K562 (cell line): ENCODE data around the gene AMOTL1. TPM values are rescaled to one million over a fixed set of nuclear protein-coding genes. Genes with fewer than 3 reads are reported as not detected.

ENCODE experiments used
- BRD4 ChIP-seq: fragments of 200-600 bp; sonication (generic); IDR thresholded peaks from 2 replicates; pipeline ENCODE4 v1.6.1; 2017; ENCODE audit warnings: inconsistent platforms
- CBX8 ChIP-seq: fragments of 200-600 bp; sonication (generic); IDR thresholded peaks from 2 replicates; pipeline ENCODE4 v1.6.1; 2012; ENCODE audit warnings: borderline replicate concordance, mixed run types, low read depth, mild to moderate bottlenecking, moderate library complexity, mixed read lengths, low read length, control low read depth, inconsistent platforms; ENCODE audit not compliant: poor library complexity, severe bottlenecking; ENCODE audit errors: extremely low read depth
- CREB1 ChIP-seq, 2 experiments: sonication (generic) in 1 of 2; formaldehyde crosslinking in 1 of 2; IDR thresholded peaks; 2 replicates each; pipeline versions ENCODE4 v1.6.1 to v1.8.0; 2012 to 2022; ENCODE audit warnings: inconsistent platforms in 1 of 2, mild to moderate bottlenecking in 1 of 2, missing genetic modification reagents in 1 of 2, moderate library complexity in 1 of 2
- CUX1 ChIP-seq: fragments of 200-800 bp; sonication (Bioruptor generic); IDR thresholded peaks from 2 replicates; pipeline ENCODE4 v1.6.1; 2016; ENCODE audit warnings: missing genetic modification characterization, missing compliant biosample characterization
- CXXC5 ChIP-seq: fragments of 250-450 bp; sonication (Bioruptor Pico); IDR thresholded peaks from 2 replicates; pipeline ENCODE4 v1.8.0; 2022; ENCODE audit warnings: inconsistent platforms, mild to moderate bottlenecking, moderate library complexity
- DNMT1 ChIP-seq: fragments of 450-650 bp; IDR thresholded peaks from 2 replicates; pipeline ENCODE4 v1.6.1; 2016; ENCODE audit warnings: antibody characterized with exemption, mild to moderate bottlenecking
- GABPB2 ChIP-seq: fragments of 250-450 bp; sonication (Bioruptor Pico); conservative IDR thresholded peaks from 2 replicates; pipeline ENCODE4 v1.5.1; 2021; ENCODE audit warnings: mild to moderate bottlenecking
- KLF13 ChIP-seq: fragments of 450-650 bp; IDR thresholded peaks from 2 replicates; pipeline ENCODE4 v1.6.1; 2016; ENCODE audit warnings: missing genetic modification characterization, low read depth, mild to moderate bottlenecking, missing compliant biosample characterization, moderate library complexity, borderline replicate concordance
- MYNN ChIP-seq, 2 experiments: sonication (generic); formaldehyde crosslinking in 1 of 2; IDR thresholded peaks; 2 replicates each; pipeline versions ENCODE4 v1.5.0 to v1.6.1; 2016 to 2020; ENCODE audit warnings: antibody characterized with exemption in 1 of 2, missing genetic modification reagents in 1 of 2
- NBN ChIP-seq: fragments of 450-650 bp; IDR thresholded peaks from 2 replicates; pipeline ENCODE4 v1.6.1; 2016; ENCODE audit warnings: low read depth, mild to moderate bottlenecking
- NCOA6 ChIP-seq: fragments of 450-650 bp; IDR thresholded peaks from 2 replicates; pipeline ENCODE4 v1.6.1; 2017; ENCODE audit warnings: mild to moderate bottlenecking
- NFYB ChIP-seq: IDR thresholded peaks from 2 replicates; pipeline ENCODE4 v1.6.1; 2011; ENCODE audit warnings: mild to moderate bottlenecking, moderate library complexity; ENCODE audit not compliant: insufficient read length; ENCODE audit errors: extremely low read depth
- NR2C1 ChIP-seq, 2 experiments: fragments of 450-650 bp; IDR thresholded peaks; 2 replicates each; pipeline ENCODE4 v1.6.1; 2017; ENCODE audit warnings: mild to moderate bottlenecking in 2 of 2, antibody characterized with exemption in 1 of 2, inconsistent platforms in 1 of 2, missing compliant biosample characterization in 1 of 2, missing genetic modification characterization in 1 of 2
- TAF1 ChIP-seq: IDR thresholded peaks from 2 replicates; pipeline ENCODE4 v1.6.1; 2011; ENCODE audit warnings: mild to moderate bottlenecking, low read length, moderate library complexity; ENCODE audit not compliant: insufficient read depth, control insufficient read depth, severe bottlenecking; ENCODE audit errors: extremely low read depth
- XRCC4 ChIP-seq: IDR thresholded peaks from one replicate; pipeline ENCODE4 v1.6.1; 2011; ENCODE audit not compliant: insufficient read depth, insufficient read length; ENCODE audit errors: extremely low read depth
- ZFX ChIP-seq: sonication (generic); formaldehyde crosslinking; IDR thresholded peaks from 2 replicates; pipeline ENCODE4 v1.8.0; 2022; ENCODE audit warnings: mild to moderate bottlenecking, missing genetic modification reagents, moderate library complexity
- ZNF143 ChIP-seq: sonication (generic); formaldehyde crosslinking; IDR thresholded peaks from 2 replicates; pipeline ENCODE4 v1.9.0; 2022; ENCODE audit warnings: mild to moderate bottlenecking, missing genetic modification reagents
- ZNF764 ChIP-seq: fragments of 250-450 bp; sonication (Bioruptor Pico); IDR thresholded peaks from 2 replicates; pipeline ENCODE4 v1.4.0; 2020; ENCODE audit warnings: low read depth, mild to moderate bottlenecking, moderate library complexity
- polyA plus RNA-seq, 8 experiments: library from polyadenylated mRNA; depleted of rRNA in 4 of 8; stranded (reverse) in 5 of 8; unstranded in 3 of 8; fragments of >200 nt; fragmentation: Nextera tagmentation in 2 of 8; fragmentation: Illumina TruSeq in 1 of 8; extraction: Ambion mirVana in 2 of 8; extraction: Trizol in 1 of 8; gene quantifications; 2 replicates each; pipeline versions ENCODE4 v1.2.1 to v1.2.3, GENCODE V29; 2011 to 2014; ENCODE audit warnings: inconsistent platforms in 1 of 8, missing spikeins in 1 of 8
- total RNA-seq, 7 experiments: library from RNA; depleted of rRNA in 6 of 7; stranded (reverse); fragments of >200 nt in 6 of 7; fragmentation: Illumina TruSeq in 2 of 7; extraction: Trizol in 2 of 7; gene quantifications; 2 replicates each; pipeline versions ENCODE4 v1.2.1 to v1.2.3, GENCODE V29; 2011 to 2021; ENCODE audit warnings: low replicate concordance in 1 of 7
- TF ChIP-seq, protein P1 (sequence below): fragments of 450-650 bp; conservative IDR thresholded peaks from 2 replicates; pipeline ENCODE4 v1.6.1; 2016; ENCODE audit warnings: missing genetic modification characterization, low read depth, mild to moderate bottlenecking, control low read depth, missing compliant biosample characterization

AMOTL1 gene
- total and polyA plus RNA-seq, 9 of the 15 experiments (the other 6 are each of a cell fraction or from before 2014, with no cell fraction given): 4.0 to 35.4 (median 14.0) TPM

DNA sequence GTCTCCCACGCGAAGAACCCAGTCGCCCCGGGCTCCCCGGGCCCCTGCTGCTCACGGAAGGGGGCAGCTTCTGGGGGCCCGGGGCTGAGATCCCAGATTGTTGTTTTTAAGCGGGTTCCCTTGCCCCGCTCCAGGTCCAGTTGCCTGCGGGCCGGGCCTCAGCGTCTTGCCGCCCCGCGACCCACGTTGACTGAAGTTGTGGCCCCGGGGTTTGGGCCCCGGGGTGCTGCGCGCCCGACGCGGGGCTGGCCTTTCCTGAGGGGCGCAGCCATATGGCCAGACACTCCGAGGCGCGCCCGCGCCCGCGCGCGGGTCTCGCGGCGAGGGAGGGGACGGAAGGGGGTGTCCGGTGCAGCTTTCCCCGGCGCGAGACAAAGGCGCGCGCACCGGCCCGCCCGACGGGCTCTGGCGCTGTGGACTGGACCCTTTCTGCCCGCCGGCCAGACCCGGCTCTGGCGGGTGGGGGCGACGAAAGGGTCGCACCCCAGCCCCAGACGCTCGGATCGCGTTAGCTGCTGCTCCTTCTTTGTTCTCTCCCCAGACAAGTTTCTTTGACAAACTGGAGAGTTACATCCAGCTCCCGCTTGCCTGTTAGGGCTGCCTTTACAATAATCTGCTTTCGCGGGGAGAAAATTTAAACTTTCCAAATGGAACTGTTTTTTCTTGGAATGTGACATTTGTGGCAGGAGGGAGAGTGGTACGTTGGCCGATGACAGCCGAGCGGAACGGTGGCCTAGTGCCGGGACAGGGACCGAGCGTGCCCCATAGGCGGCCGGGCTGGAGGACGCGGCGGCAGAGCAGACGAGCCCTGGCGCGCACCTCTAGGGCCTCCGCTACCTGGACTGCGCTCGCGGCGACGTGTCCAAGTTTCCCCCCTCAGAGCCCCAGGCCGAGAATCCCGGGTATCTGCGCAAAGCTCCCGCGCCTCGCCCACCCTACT, 716 bp downstream of the AMOTL1 start (continued):
- no peak; the same call in 1 of the 2 replicates for TF ChIP-seq CXXC5 (CRISPR knock-in tag)
- TF ChIP-seq CUX1 (CRISPR knock-in tag): no peak
- no peak for TF ChIP-seq ZFX (CRISPR knock-in tag)
- no peak for TF ChIP-seq NBN
- no peak for TF ChIP-seq XRCC4
- TF ChIP-seq, protein P1, sequence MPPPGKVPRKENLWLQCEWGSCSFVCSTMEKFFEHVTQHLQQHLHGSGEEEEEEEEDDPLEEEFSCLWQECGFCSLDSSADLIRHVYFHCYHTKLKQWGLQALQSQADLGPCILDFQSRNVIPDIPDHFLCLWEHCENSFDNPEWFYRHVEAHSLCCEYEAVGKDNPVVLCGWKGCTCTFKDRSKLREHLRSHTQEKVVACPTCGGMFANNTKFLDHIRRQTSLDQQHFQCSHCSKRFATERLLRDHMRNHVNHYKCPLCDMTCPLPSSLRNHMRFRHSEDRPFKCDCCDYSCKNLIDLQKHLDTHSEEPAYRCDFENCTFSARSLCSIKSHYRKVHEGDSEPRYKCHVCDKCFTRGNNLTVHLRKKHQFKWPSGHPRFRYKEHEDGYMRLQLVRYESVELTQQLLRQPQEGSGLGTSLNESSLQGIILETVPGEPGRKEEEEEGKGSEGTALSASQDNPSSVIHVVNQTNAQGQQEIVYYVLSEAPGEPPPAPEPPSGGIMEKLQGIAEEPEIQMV (tag): no peak
- no peak for TF ChIP-seq BRD4
- no peak for TF ChIP-seq CBX8
- TF ChIP-seq KLF13 (tag): no peak
- peak; percentile 11 for TF ChIP-seq TAF1
- TF ChIP-seq ZNF143 (CRISPR knock-in tag): no peak
- TF ChIP-seq NR2C1 (IDR thresholded peaks at IDR 0.05): no peak
- no peak for TF ChIP-seq NR2C1 (tag; IDR thresholded peaks at IDR 0.05)
- no peak for TF ChIP-seq ZNF764 (CRISPR knock-in tag)
- no peak for TF ChIP-seq CREB1 (IDR thresholded peaks at IDR 0.05)
- TF ChIP-seq CREB1 (CRISPR knock-in tag; IDR thresholded peaks at IDR 0.05): no peak
- no peak for TF ChIP-seq DNMT1
- TF ChIP-seq GABPB2 (CRISPR knock-in tag): no peak
- TF ChIP-seq MYNN (IDR thresholded peaks at IDR 0.05): no peak
- no peak for TF ChIP-seq MYNN (CRISPR knock-in tag; IDR thresholded peaks at IDR 0.05)
- no peak for TF ChIP-seq NCOA6
- no peak for TF ChIP-seq NFYB
